Measurements from ENCODE around the gene ADCYAP1R1.
A peak's percentile ranks its signal among the peaks of the same experiment; 100 is the strongest.

Gene ADCYAP1R1

GRCh38 chr7:31067491-31067890, 15.4 kb downstream of the ADCYAP1R1 start:
- no peak for DNase-seq (ENCODE audit: low read depth, low spot score)

GRCh38 chr7:31068006-31068675, 16.0 kb downstream of the ADCYAP1R1 start:
- no peak for DNase-seq (ENCODE audit: low read depth, low spot score)

- DNase-seq (ENCODE audit: low read depth, low spot score), result no peak
Observed at GRCh38 chr7:31069860-31070555, 17.9 kb downstream of the ADCYAP1R1 start.

DNA sequence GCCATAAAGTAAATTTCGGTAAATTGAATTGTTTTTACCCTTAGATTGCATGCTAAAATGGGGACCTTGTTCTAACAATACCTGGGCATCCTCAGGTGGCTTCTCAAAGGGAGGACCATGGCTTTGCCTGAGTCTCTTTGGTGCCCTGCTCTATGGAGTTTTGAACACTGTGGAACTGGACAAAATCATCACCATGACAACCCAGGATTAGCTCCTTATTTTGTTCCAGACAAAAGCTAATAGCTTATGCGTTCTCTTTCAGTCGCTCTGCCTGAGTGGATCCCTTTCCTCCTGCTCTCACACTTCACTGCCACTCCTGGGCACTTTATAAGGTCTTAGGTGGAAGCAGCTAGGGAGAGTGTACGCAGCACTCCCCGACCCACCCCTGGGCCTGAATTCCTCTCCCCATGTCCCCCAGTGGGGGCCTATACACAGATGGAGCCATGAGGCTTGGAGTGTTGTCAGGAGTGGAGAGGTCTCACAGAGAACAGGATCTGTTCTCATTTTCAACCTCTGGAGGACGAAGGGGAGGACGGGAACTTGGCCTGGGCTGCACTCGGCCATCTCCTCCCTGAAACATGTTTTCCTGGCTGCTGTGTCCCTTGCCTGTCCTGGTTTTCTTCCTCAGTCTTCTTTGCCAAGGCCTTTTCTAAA, 19.0 kb downstream of the ADCYAP1R1 start:
- no peak for DNase-seq (ENCODE audit: low read depth, low spot score)

DNA sequence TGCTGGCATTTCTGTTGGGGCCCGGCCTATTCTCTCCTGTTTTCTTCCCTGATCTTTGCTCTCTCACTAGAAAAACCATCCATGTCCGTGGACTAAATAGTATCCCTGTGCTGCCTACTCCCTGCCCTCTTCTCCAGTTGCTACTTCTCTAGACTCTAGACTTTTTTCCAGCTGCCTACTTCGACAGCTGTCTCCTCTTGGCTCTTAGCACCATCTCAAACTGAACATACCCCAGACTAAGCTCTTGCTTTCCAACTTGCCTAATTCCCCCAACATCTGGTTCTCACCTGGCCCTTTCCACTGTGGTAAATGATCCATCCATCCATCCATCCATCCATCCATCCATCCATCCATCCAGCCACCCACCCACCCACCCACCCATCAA, 19.5 kb downstream of the ADCYAP1R1 start:
- DNase-seq (ENCODE audit: low read depth, low spot score), result no peak

DNA sequence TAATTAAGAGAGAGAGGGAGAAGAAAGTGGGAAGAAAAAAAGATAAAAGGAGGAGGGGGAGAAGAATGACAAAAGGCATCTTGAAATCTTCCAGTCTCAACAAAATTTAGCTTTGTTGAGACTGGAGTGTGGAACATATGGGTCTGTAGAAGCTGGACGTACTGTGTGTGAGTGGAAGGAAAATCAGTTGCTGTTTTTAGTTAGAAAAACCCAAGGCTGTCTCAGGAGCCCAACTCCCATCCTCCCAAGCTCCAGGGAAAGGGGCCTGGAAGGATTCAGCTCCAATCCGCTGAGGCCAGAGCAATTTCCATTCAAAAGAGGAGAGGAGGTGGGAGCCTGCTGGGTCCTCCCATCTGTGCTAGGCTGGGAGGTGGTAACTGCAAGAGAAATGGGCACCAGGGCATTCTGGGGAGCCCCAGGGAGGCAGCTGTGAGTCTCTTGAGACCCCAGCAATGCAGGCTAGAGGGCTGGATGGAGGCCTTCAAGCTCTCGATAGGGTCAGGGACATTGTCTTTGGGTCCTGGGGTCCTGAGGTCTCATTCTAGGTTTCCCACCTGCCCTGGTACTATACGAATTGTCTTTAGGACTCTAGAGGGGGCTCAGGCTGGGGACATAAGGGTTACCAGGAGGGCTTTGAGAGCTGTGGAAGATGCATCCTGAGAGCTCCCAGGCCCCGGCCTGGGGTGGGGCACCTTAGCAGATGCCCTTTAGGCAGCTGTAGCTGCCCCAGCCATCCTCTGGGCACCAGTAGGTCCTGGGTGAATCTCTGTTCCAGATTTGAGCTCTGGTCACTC, 21.4 kb downstream of the ADCYAP1R1 start:
- DNase-seq (ENCODE audit: low read depth, low spot score), result no peak

GRCh38 chr7:31074120-31074383, 21.9 kb downstream of the ADCYAP1R1 start:
- no peak for DNase-seq (ENCODE audit: low read depth, low spot score)

DNA sequence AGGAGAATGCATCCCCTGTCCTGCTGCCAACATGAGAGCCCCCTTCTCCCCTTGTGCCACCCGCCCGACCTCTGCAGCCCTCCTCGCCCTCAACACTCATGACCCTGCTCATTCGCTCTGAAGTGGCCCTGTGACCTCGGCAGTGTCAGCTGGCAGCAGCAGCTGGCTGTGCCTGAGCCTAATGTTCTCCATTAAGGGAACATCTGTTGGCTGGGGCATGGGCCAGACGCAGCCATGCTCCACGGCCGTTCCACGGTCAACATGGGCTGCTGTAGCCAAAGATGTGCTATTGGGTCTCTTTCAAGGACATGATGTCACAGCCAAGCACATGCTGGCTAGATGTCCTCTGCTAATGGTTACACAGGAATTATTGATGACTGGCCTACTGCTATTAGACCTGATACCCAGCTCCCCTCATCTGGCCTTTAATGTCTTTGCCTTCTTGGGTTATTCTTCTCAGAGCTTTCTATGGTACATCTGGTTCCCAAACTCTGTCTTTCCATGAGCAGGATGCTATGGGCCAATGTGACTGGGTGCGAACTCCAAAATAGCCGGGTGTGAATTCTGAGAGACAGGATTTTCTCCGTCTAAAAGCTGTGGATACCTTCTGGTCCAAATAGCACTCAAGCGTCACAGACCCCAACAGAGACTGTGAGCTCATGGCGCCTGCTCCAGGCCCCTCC, 22.4 kb downstream of the ADCYAP1R1 start:
- no peak for DNase-seq (ENCODE audit: low read depth, low spot score)

DNA sequence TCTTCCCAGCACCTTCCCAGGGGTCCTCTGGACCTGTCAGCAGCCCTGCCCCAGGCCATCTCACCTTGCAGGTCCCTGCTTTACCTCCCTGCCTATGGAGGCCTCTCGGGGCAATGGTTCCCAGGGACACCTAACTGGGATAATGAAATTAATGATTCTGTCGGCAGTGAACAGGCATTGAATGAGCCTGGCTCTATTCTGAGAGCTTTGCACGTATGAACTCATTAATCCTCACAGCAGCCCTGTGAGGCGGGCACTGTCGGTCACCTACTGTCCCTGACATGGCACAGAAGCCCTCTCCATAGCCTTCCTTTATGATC, 22.9 kb downstream of the ADCYAP1R1 start:
- no peak for DNase-seq (ENCODE audit: low read depth, low spot score)

DNA sequence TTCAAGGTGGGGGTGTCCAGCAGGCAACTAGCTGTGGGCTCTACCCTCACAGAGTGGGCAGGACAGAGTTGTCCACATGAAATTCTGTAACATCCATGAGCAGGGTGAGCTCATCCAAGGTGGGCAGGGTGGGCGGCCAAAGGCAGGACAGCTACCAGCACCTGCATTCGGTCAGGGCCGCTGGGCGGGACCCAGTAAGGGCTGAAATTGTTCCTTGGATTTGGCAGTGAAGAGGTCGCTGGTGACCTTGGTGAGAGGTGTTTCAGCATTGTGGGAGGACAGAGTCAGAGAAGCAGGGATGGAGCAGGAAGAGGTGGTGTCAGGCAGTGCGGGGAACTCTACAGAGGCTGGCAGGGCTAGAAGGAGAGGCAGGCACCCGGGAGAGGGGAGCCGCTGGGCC, 23.9 kb downstream of the ADCYAP1R1 start:
- DNase-seq (ENCODE audit: low read depth, low spot score), result no peak

- DNase-seq (ENCODE audit: low read depth, low spot score), result no peak
Observed at GRCh38 chr7:31076641-31077310, 24.7 kb downstream of the ADCYAP1R1 start.

GRCh38 chr7:31077484-31078362, 25.6 kb downstream of the ADCYAP1R1 start:
- no peak for DNase-seq (ENCODE audit: low read depth, low spot score)

GRCh38 chr7:31078363-31078990, 26.4 kb downstream of the ADCYAP1R1 start:
- no peak for DNase-seq (ENCODE audit: low read depth, low spot score)

GRCh38 chr7:31079126-31079823, 27.2 kb downstream of the ADCYAP1R1 start:
- DNase-seq (ENCODE audit: low read depth, low spot score), result no peak

GRCh38 chr7:31079824-31080511, 27.9 kb downstream of the ADCYAP1R1 start:
- peak; percentile 14 for DNase-seq (ENCODE audit: low read depth, low spot score)

DNA sequence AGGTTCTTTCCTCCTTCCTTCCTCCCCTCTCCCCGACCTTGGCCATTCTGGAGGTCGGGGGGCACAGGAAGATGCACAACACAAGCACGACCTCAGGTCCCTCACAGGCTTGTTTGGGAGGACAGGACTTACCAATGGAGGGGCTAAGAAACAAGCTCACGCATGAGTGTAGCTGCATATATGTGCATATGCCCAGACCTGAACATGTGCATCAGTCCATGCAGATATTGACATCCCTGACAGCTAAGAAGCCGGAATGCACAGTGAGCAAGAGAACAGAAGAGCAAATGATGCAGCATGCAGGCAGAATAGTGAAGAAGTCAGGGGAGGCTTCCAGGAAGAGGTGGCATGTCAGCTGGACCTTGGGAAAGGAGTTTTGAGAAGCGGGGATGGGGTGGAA, 28.7 kb downstream of the ADCYAP1R1 start:
- DNase-seq (ENCODE audit: low read depth, low spot score), result no peak

- DNase-seq (ENCODE audit: low read depth, low spot score), result no peak
Observed at GRCh38 chr7:31082017-31082416, 29.9 kb downstream of the ADCYAP1R1 start.

DNA sequence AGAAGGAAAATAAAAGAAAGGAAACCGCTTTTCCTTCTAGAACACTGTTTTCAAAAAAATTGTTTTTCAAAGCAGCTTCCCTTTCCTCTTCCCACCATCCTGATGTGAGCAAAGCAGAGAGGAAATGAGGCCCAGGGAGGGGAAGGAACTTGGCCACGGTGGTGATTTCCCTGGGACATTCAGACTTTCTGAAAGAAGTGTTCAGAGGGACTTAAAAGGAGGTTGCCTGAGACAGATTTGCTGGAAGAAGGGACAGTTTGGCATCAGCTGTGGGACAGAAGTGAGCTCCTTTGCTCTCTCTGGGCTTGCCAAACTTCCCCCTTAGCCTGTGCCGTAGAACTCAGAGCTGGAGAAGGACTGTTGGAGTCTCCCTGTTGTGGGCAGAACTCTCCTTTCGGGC, 30.3 kb downstream of the ADCYAP1R1 start:
- DNase-seq (ENCODE audit: low read depth, low spot score), result no peak
